ENCODE data around the gene ZNF672. TPM values are rescaled to one million over a fixed set of nuclear protein-coding genes. Genes with fewer than 3 reads are reported as not detected.

Gene ZNF672
- polyA plus RNA-seq, 1 of the 3 experiments (the other 2 are of a cell fraction), result 14.2 TPM

GRCh38 chr1:248858096-248858890, 20.3 kb downstream of the ZNF672 start (continued):
- TF ChIP-seq REST (IDR thresholded peaks at IDR 0.05; ENCODE audit: low read depth, low read length) (no peak), SMC3 (IDR thresholded peaks at IDR 0.05; ENCODE audit: low read depth, low read length) (no peak; the same call in 1 of the 2 replicates), MXI1 (IDR thresholded peaks at IDR 0.05; ENCODE audit: low read depth, low read length) (peak; percentile 89), MAX (IDR thresholded peaks at IDR 0.05; ENCODE audit: low read depth) (peak; percentile 63; the same call in 1 of the 2 replicates), RCOR1 (IDR thresholded peaks at IDR 0.05; ENCODE audit: low read length) (no peak), SIN3A (IDR thresholded peaks at IDR 0.05; ENCODE audit: borderline replicate concordance, low read depth, low read length) (no peak), TCF12 (IDR thresholded peaks at IDR 0.05) (no peak), NFIC (IDR thresholded peaks at IDR 0.05; ENCODE audit: borderline replicate concordance) (no peak), USF1 (IDR thresholded peaks at IDR 0.05; ENCODE audit: borderline replicate concordance, low read depth) (no peak), TAF1 (IDR thresholded peaks at IDR 0.05; ENCODE audit: borderline replicate concordance, low read depth, low read length) (no peak), RFX5 (IDR thresholded peaks at IDR 0.05; ENCODE audit: low read length) (no peak), EP300 (IDR thresholded peaks at IDR 0.05; ENCODE audit: borderline replicate concordance in 1 of 2, low read depth in 1 of 2, low read length in 1 of 2) (no peak), RXRA (IDR thresholded peaks at IDR 0.05; ENCODE audit: borderline replicate concordance, low read depth) (no peak), FOSL2 (IDR thresholded peaks at IDR 0.05; ENCODE audit: borderline replicate concordance, low read depth) (no peak)

Measured in SK-N-SH (cell line).